A549 (cell line): Measurements from ENCODE around the gene WDR62. TPM values are rescaled to one million over a fixed set of nuclear protein-coding genes. Genes with fewer than 3 reads are reported as not detected.

Experiments used
- ATAC-seq, 2 experiments: fragments of 200-7000 bp in 1 of 2; fragments of >200 bp in 1 of 2; cut with Nextera tagmentation in 1 of 2; cut with Tn5 transposase in 1 of 2; 3 replicates each; pipeline versions ENCODE4 v1.8.0 to v1.9.1; 2018 to 2020; ENCODE audit warnings: mild to moderate bottlenecking in 1 of 2, moderate library complexity in 1 of 2
- CTCF ChIA-PET: fragments of 300-600 bp; sonication (Branson Sonifier 250); formaldehyde crosslinking; extraction: SDS; loops from one replicate; lab custom pipeline; 2021; ENCODE audit warnings: antibody characterized with exemption, inconsistent platforms; lab: Yijun Ruan, JAX
- POLR2A ChIA-PET: fragments of 350-600 bp; formaldehyde crosslinking; extraction: SDS; loops from one replicate; lab custom pipeline; 2021; ENCODE audit warnings: antibody characterized with exemption, inconsistent platforms; lab: Yijun Ruan, JAX
- DNase-seq, 2 experiments: peaks; one replicate each; pipeline versions ENCODE4 v3.0.0 to v3.0.0-alpha.2; 2011 to 2016; ENCODE audit warnings: low read depth in 1 of 2, low spot score in 1 of 2
- FAIRE-seq: peaks from 2 replicates; lab custom pipeline; 2011; peaks lifted over from hg19 to GRCh38; lab: Jason Lieb, UNC
- H3K27ac ChIP-seq, 2 experiments: fragments of >200 bp; sonication (Bioruptor Twin); formaldehyde crosslinking; 3 replicates each; pipeline ENCODE4 v1.5.1; 2016 to 2017
- H3K4me1 ChIP-seq: fragments of >200 bp; sonication (Bioruptor Twin); formaldehyde crosslinking; 3 replicates; pipeline ENCODE4 v1.6.1; 2016
- H3K4me2 ChIP-seq: fragments of >200 bp; sonication (Bioruptor Twin); formaldehyde crosslinking; 3 replicates; pipeline ENCODE4 v1.6.1; 2016
- H3K4me3 ChIP-seq: fragments of >200 bp; sonication (Bioruptor Twin); formaldehyde crosslinking; 3 replicates; pipeline ENCODE4 v1.5.1; 2016
- H3K9me3 ChIP-seq: fragments of >200 bp; sonication (Bioruptor Twin); formaldehyde crosslinking; 3 replicates; pipeline ENCODE4 v1.6.1; 2016
- BCL3 ChIP-seq: fragments of >200 bp; sonication (Bioruptor Twin); formaldehyde crosslinking; IDR thresholded peaks from 3 replicates; pipeline ENCODE4 v1.6.1; 2016
- BHLHE40 ChIP-seq: IDR thresholded peaks from 2 replicates; pipeline ENCODE4 v1.6.1; 2012; ENCODE audit warnings: low read depth, low read length, inconsistent platforms
- CEBPB ChIP-seq, 2 experiments: fragments of >200 bp in 1 of 2; sonication (Bioruptor Twin) in 1 of 2; formaldehyde crosslinking in 1 of 2; IDR thresholded peaks; 2 replicates each; pipeline ENCODE4 v1.6.1; 2012 to 2016
- ELK1 ChIP-seq: fragments of 150-350 bp; IDR thresholded peaks from 2 replicates; pipeline ENCODE4 v1.6.1; 2014; ENCODE audit warnings: low read depth, mild to moderate bottlenecking, low read length
- EP300 ChIP-seq, 2 experiments: fragments of >200 bp; sonication (Bioruptor Twin); formaldehyde crosslinking; IDR thresholded peaks; 2 replicates in 1 of 2; 3 replicates in 1 of 2; pipeline ENCODE4 v1.6.1; 2016 to 2017
- ESRRA ChIP-seq: fragments of 150-350 bp; IDR thresholded peaks from 2 replicates; pipeline ENCODE4 v1.6.1; 2014; ENCODE audit warnings: mild to moderate bottlenecking, low read length, borderline replicate concordance
- FOSL2 ChIP-seq, 2 experiments: fragments of 450-650 bp in 1 of 2; fragments of >200 bp in 1 of 2; sonication (Bioruptor Twin) in 1 of 2; formaldehyde crosslinking; IDR thresholded peaks; 2 replicates each; pipeline versions ENCODE4 v1.5.0 to v1.6.1; 2016 to 2020; ENCODE audit warnings: mild to moderate bottlenecking in 1 of 2, moderate library complexity in 1 of 2
- FOXS1 ChIP-seq: fragments of 250-450 bp; sonication (Bioruptor Pico); IDR thresholded peaks from 2 replicates; pipeline ENCODE4 v1.5.0; 2020; ENCODE audit warnings: mild to moderate bottlenecking, moderate library complexity
- HDAC2 ChIP-seq: fragments of 200-600 bp; sonication (generic); IDR thresholded peaks from 2 replicates; pipeline ENCODE4 v1.6.1; 2016
- HEYL ChIP-seq: fragments of 250-450 bp; sonication (Bioruptor Pico); IDR thresholded peaks from 2 replicates; pipeline ENCODE4 v1.8.0; 2021; ENCODE audit warnings: mild to moderate bottlenecking, moderate library complexity
- HOXA7 ChIP-seq: fragments of 250-450 bp; sonication (Bioruptor Pico); IDR thresholded peaks from 2 replicates; pipeline ENCODE4 v1.5.0; 2020; ENCODE audit warnings: mild to moderate bottlenecking, moderate library complexity
- HOXB5 ChIP-seq: fragments of 250-450 bp; sonication (Bioruptor Pico); IDR thresholded peaks from 2 replicates; pipeline ENCODE4 v1.5.0; 2020; ENCODE audit warnings: mild to moderate bottlenecking, moderate library complexity
- JUN ChIP-seq, 2 experiments: fragments of >200 bp; sonication (Bioruptor Twin); formaldehyde crosslinking; IDR thresholded peaks; 2 replicates in 1 of 2; 3 replicates in 1 of 2; pipeline ENCODE4 v1.6.1; 2016 to 2017
- MYC ChIP-seq: IDR thresholded peaks from 2 replicates; pipeline ENCODE4 v1.6.1; 2012; ENCODE audit warnings: mild to moderate bottlenecking, inconsistent platforms, low read length, improper control_type of control experiment, borderline replicate concordance
- NFE2L2 ChIP-seq: fragments of 150-350 bp; conservative IDR thresholded peaks from 2 replicates; pipeline ENCODE4 v1.6.1; 2014; ENCODE audit warnings: low read length
- PHF8 ChIP-seq: fragments of 200-600 bp; sonication (generic); IDR thresholded peaks from 2 replicates; pipeline ENCODE4 v1.6.1; 2016; ENCODE audit warnings: low read depth, mild to moderate bottlenecking, antibody characterized with exemption, moderate library complexity, borderline replicate concordance
- RARB ChIP-seq: fragments of 250-450 bp; sonication (Bioruptor Pico); IDR thresholded peaks from 2 replicates; pipeline ENCODE4 v1.8.0; 2021; ENCODE audit warnings: mild to moderate bottlenecking, moderate library complexity
- RFX5 ChIP-seq: fragments of 450-650 bp; IDR thresholded peaks from 2 replicates; pipeline ENCODE4 v1.7.1; 2014; ENCODE audit warnings: antibody characterized with exemption, mild to moderate bottlenecking, moderate library complexity
- TFCP2L1 ChIP-seq: fragments of 250-450 bp; sonication (Bioruptor Pico); IDR thresholded peaks from 2 replicates; pipeline ENCODE4 v1.5.0; 2021; ENCODE audit warnings: mild to moderate bottlenecking
- TP53 ChIP-seq: fragments of 250-450 bp; sonication (Bioruptor Pico); IDR thresholded peaks from 2 replicates; pipeline ENCODE4 v1.5.0; 2021; ENCODE audit warnings: mild to moderate bottlenecking, moderate library complexity
- USF2 ChIP-seq: fragments of 450-650 bp; IDR thresholded peaks from 2 replicates; pipeline ENCODE4 v1.6.1; 2014; ENCODE audit warnings: antibody characterized with exemption
- ZC3H11A ChIP-seq: fragments of 450-650 bp; IDR thresholded peaks from 2 replicates; pipeline ENCODE4 v1.6.1; 2014; ENCODE audit warnings: antibody characterized with exemption, mild to moderate bottlenecking
- ZSCAN20 ChIP-seq: fragments of 250-450 bp; sonication (Bioruptor Pico); IDR thresholded peaks from 2 replicates; pipeline ENCODE4 v1.8.0; 2022; ENCODE audit warnings: mild to moderate bottlenecking, moderate library complexity
- WGBS: methylation state at CpG from one replicate; pipeline ENCODE4 v1.1.6; 2017; ENCODE audit errors: missing lambda C conversion rate; 5-methylcytosine and 5-hydroxymethylcytosine counted together
- polyA plus RNA-seq, 4 experiments: library from polyadenylated mRNA; depleted of rRNA in 3 of 4; stranded (reverse); fragments of >200 nt; fragmentation: RNase III in 1 of 4; extraction: RNeasy Plus Mini Kit Qiagen cat#74134 plus additional on column Dnase treatment in 1 of 4; gene quantifications; 2 replicates in 3 of 4; 3 replicates in 1 of 4; pipeline ENCODE4 v1.2.3, GENCODE V29; 2011 to 2017
- TF ChIP-seq, protein P1 (sequence below): fragments of >200 bp; sonication (Bioruptor Twin); formaldehyde crosslinking; IDR thresholded peaks from 2 replicates; pipeline ENCODE4 v1.6.1; 2016
- TF ChIP-seq, protein P2 (sequence below): fragments of 250-450 bp; sonication (Bioruptor Pico); IDR thresholded peaks from 2 replicates; pipeline ENCODE4 v1.5.0; 2020; ENCODE audit warnings: low read depth, mild to moderate bottlenecking, moderate library complexity

WDR62 gene
- polyA plus RNA-seq, 2 of the 4 experiments (the other 2 are of a cell fraction): 15.5 to 32.9 TPM

DNA sequence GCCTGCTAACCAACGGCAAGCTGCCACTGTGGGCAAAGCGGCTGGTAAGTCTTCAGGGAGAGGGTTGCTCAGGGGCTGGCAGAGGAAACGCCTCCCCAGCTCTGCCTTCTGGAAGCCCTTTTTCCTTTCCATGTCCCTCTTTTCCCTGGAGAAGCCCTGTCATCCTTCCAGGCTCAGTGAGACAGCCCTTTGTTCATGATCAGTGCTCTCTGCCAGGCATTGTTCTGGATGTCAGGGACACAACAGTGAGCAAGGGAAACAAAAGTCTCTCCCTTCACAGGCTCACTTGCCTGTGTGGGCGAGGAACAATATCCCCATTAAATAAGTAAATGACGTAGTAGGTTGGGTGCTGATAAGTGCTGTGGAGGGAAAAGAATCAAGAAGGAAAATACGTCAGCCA is 42.3 kb downstream of the WDR62 start:
- H3K4me3 ChIP-seq: no peak overlapping the region
- CTCF ChIA-PET: interaction anchor here (0.9 to 15.7 kb wide), 3 partner anchors 28 to 66 kb away, joined by 3 to 157 read pairs (median 3); partner anchors contain the start of genes THAP8 and WDR62
- no peak overlapping the region for H3K4me2 ChIP-seq
- DNase-seq (no peak), ATAC-seq (no peak), FAIRE-seq (peak; percentile 49)
- no peak for TF ChIP-seq BHLHE40
- TF ChIP-seq EP300 (IDR thresholded peaks at IDR 0.05): no peak
- no peak for TF ChIP-seq TFCP2L1 (CRISPR knock-in tag)
- TF ChIP-seq HEYL (CRISPR knock-in tag): no peak
- TF ChIP-seq HOXB5 (CRISPR knock-in tag): no peak
- no peak for TF ChIP-seq RFX5
- no peak for TF ChIP-seq CEBPB (IDR thresholded peaks at IDR 0.05)
- no peak for TF ChIP-seq ZC3H11A
- no peak for TF ChIP-seq USF2
- H3K27ac ChIP-seq: no peak overlapping the region
- no peaks in the 10 kb centered on the region for H3K4me1 ChIP-seq
- H3K9me3 ChIP-seq: no peaks in the 10 kb centered on the region
- WGBS: 90% methylated on average over 6 of the region's 6 CpGs
- POLR2A ChIA-PET: interaction anchor here (2.3 kb wide), 1 partner anchor 18 kb away, joined by 8 read pairs; the partner anchor contains the start of gene POLR2I

DNA sequence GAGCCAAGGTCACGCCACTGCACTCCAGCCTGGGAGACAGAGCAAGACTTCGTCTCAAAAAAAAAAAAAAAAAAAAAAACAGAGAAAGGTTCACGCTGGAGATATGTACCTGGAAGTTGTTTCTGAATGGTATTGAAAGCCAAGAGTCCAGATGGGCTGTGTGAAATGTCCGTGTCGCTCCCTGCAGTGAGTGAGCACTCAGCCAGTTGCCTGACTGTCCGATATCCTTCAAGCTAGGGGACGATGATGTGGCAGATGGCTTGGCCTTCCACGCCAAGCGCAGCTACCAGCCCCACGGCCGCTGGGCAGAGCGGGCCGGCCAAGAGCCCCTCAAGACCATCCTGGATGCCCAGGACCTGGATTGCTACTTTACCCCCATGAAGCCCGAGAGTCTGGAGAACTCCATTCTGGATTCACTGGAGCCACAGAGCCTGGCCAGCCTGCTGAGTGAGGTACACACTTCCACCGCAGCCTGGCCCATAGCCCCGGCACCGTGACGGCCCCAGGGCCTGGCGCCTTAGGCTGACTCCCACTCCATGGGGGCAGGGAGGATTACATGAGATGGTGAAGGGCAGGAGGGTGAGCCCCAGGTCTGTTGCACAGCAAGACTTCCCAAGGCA is 44.6 kb downstream of the WDR62 start:
- FAIRE-seq (no peak), ATAC-seq (no peak), DNase-seq (no peak)
- Histone ChIP-seq H3K4me3 (no peak overlapping the region), H3K9me3 (no peaks in the 10 kb centered on the region), H3K4me1 (peaks cover 5% of the 10 kb centered on the region; the same call in 2 of the 3 replicates), H3K27ac (no peak overlapping the region), H3K4me2 (no peak overlapping the region)
- TF ChIP-seq ESRRA (no peak), FOSL2 (IDR thresholded peaks at IDR 0.05) (no peak), FOSL2 (CRISPR knock-in tag; IDR thresholded peaks at IDR 0.05) (no peak), CEBPB (IDR thresholded peaks at IDR 0.05) (no peak), MYC (no peak), ELK1 (no peak), RARB (CRISPR knock-in tag) (no peak), NFE2L2 (no peak), PHF8 (no peak), BCL3 (no peak), HEYL (CRISPR knock-in tag) (no peak), TFCP2L1 (CRISPR knock-in tag) (no peak), ZSCAN20 (CRISPR knock-in tag) (no peak), TP53 (no peak), JUN (IDR thresholded peaks at IDR 0.05) (no peak), FOXS1 (no peak), HOXA7 (CRISPR knock-in tag) (no peak), HDAC2 (no peak)
- TF ChIP-seq, protein P1, sequence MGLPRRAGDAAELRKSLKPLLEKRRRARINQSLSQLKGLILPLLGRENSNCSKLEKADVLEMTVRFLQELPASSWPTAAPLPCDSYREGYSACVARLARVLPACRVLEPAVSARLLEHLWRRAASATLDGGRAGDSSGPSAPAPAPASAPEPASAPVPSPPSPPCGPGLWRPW: no peak
- TF ChIP-seq, protein P2, sequence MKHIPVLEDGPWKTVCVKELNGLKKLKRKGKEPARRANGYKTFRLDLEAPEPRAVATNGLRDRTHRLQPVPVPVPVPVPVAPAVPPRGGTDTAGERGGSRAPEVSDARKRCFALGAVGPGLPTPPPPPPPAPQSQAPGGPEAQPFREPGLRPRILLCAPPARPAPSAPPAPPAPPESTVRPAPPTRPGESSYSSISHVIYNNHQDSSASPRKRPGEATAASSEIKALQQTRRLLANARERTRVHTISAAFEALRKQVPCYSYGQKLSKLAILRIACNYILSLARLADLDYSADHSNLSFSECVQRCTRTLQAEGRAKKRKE: no peak
- WGBS: 86% methylated on average over 19 of the region's 19 CpGs
- ChIA-PET CTCF (interaction anchor here (0.7 to 15.7 kb wide), 6 partner anchors 10 to 70 kb away, joined by 3 to 157 read pairs (median 6); partner anchors contain the start of genes OVOL3, POLR2I, TBCB and THAP8), POLR2A (interaction anchor here (0.7 to 1.8 kb wide), 6 partner anchors 9 to 1994 kb away, joined by 3 to 6 read pairs (median 4); partner anchors contain the start of genes POLR2I and TBCB)
